CD4-positive, CD25-positive, alpha-beta regulatory T cell (primary cell): Measurements from ENCODE around the gene SEMA6B. TPM values are rescaled to one million over a fixed set of nuclear protein-coding genes. Genes with fewer than 3 reads are reported as not detected.

ENCODE experiments used
- ATAC-seq, 2 donors: fragments of 150-1000 bp; cut with Tn5 transposase; one replicate each; pipeline ENCODE4 v1.10.0; 2021; ENCODE audit warnings: low read depth in 2 of 2, moderate number of reproducible peaks in 2 of 2, moderate library complexity in 1 of 2
- DNase-seq, 3 donors: peaks; one replicate each; pipeline versions ENCODE4 v3.0.0 to v3.0.0-alpha.2; 2012 to 2022; ENCODE audit warnings: mixed read lengths in 1 of 3
- H3K27ac ChIP-seq: one replicate; pipeline ENCODE4 v1.7.0; 2013; ENCODE audit warnings: mild to moderate bottlenecking, low read length; ENCODE audit not compliant: insufficient read depth, poor library complexity, severe bottlenecking
- H3K27me3 ChIP-seq: one replicate; pipeline ENCODE4 v1.7.0; 2013; ENCODE audit warnings: low read length; ENCODE audit not compliant: control insufficient read depth, insufficient read depth
- H3K36me3 ChIP-seq: one replicate; pipeline ENCODE4 v1.7.0; 2013; ENCODE audit warnings: mild to moderate bottlenecking, low read length, moderate library complexity; ENCODE audit not compliant: control insufficient read depth, insufficient read depth
- H3K4me1 ChIP-seq: 2 replicates; pipeline ENCODE4 v1.7.0; 2013; ENCODE audit warnings: mild to moderate bottlenecking, low read length; ENCODE audit not compliant: insufficient read depth, control insufficient read depth, poor library complexity, severe bottlenecking
- H3K4me3 ChIP-seq: one replicate; pipeline ENCODE4 v1.7.0; 2013; ENCODE audit warnings: low read depth, mild to moderate bottlenecking, low read length, moderate library complexity
- H3K9me3 ChIP-seq, 2 experiments: 1 replicate in 1 of 2; 2 replicates in 1 of 2; pipeline ENCODE4 v1.7.0; 2013; ENCODE audit warnings: low read length in 2 of 2, mild to moderate bottlenecking in 1 of 2, moderate library complexity in 1 of 2; ENCODE audit not compliant: control insufficient read depth in 2 of 2
- H3K27ac Mint-ChIP-seq, 3 donors: one replicate each; pipeline ENCODE4 v1.8.0; 2020 to 2022; ENCODE audit warnings: mild to moderate bottlenecking in 3 of 3, mixed read lengths in 3 of 3, moderate library complexity in 2 of 3
- H3K27me3 Mint-ChIP-seq: one replicate; pipeline ENCODE4 v1.8.0; 2022; ENCODE audit warnings: mild to moderate bottlenecking, mixed read lengths
- H3K36me3 Mint-ChIP-seq: one replicate; pipeline ENCODE4 v1.8.0; 2020; ENCODE audit warnings: mixed read lengths
- H3K4me1 Mint-ChIP-seq, 4 donors: one replicate each; pipeline ENCODE4 v1.8.0; 2020 to 2022; ENCODE audit warnings: mixed read lengths in 4 of 4, mild to moderate bottlenecking in 1 of 4
- H3K4me3 Mint-ChIP-seq, 4 donors: one replicate each; pipeline ENCODE4 v1.8.0; 2020 to 2022; ENCODE audit warnings: mild to moderate bottlenecking in 4 of 4, mixed read lengths in 4 of 4, moderate library complexity in 3 of 4
- H3K9me3 Mint-ChIP-seq, 7 donors: one replicate each; pipeline ENCODE4 v1.8.0; 2020 to 2022; ENCODE audit warnings: mixed read lengths in 7 of 7, mild to moderate bottlenecking in 3 of 7, moderate library complexity in 2 of 7
- polyA plus RNA-seq, 4 donors: library from polyadenylated mRNA; unstranded; fragments of 300-500 nt; fragmentation: Illumina TruSeq; gene quantifications; one replicate each; pipeline ENCODE4 v1.2.3, GENCODE V29; 2021
- total RNA-seq: library from RNA; stranded (reverse); gene quantifications from one replicate; pipeline ENCODE4 v1.2.3, GENCODE V29; 2022

Gene SEMA6B
- total and polyA plus RNA-seq, 5 donors from 2014 or later: not detected

- Mint-ChIP-seq H3K27me3 (peaks cover 61% of the 10 kb centered on the region), H3K36me3 (no peaks in the 10 kb centered on the region), H3K27ac (no peak overlapping the region), H3K4me1 (peaks cover 0 to 13% (median 4%) of the 10 kb centered on the region in 4 donors), H3K4me3 (peak overlapping the region in 2 of 4 donors; percentile 43 to 73), H3K9me3 (peaks cover 0 to 4% (median 0%) of the 10 kb centered on the region in 7 donors)
- Histone ChIP-seq H3K9me3 (no peaks in the 10 kb centered on the region), H3K27me3 (peaks cover 19% of the 10 kb centered on the region), H3K27ac (no peak overlapping the region), H3K4me1 (peaks cover 12% of the 10 kb centered on the region), H3K36me3 (no peaks in the 10 kb centered on the region), H3K4me3 (no peak overlapping the region)
- ATAC-seq: no peak
- DNase-seq: no peak
These were observed 22.4 kb upstream of the SEMA6B start for GRCh38 chr19:4581666-4582553.

- peaks cover 12% of the 10 kb centered on the region for H3K4me1 ChIP-seq
- H3K9me3 ChIP-seq: no peaks in the 10 kb centered on the region
- Mint-ChIP-seq H3K27me3 (peaks cover 66% of the 10 kb centered on the region), H3K9me3 (peaks cover 0 to 4% (median 0%) of the 10 kb centered on the region in 7 donors), H3K36me3 (no peaks in the 10 kb centered on the region), H3K4me3 (no peak overlapping the region), H3K27ac (no peak overlapping the region), H3K4me1 (peaks cover 0 to 13% (median 4%) of the 10 kb centered on the region in 4 donors)
- DNase-seq (no peak), ATAC-seq (no peak)
- peaks cover 19% of the 10 kb centered on the region for H3K27me3 ChIP-seq
- no peak overlapping the region for H3K27ac ChIP-seq
- no peaks in the 10 kb centered on the region for H3K36me3 ChIP-seq
- H3K4me3 ChIP-seq: no peak overlapping the region
These were observed 21.6 kb upstream of the SEMA6B start for GRCh38 chr19:4580961-4581665.

GRCh38 chr19:4580021-4580901 is 20.8 kb upstream of the SEMA6B start:
- Histone ChIP-seq H3K27ac (no peak overlapping the region), H3K36me3 (no peaks in the 10 kb centered on the region), H3K4me3 (no peak overlapping the region), H3K4me1 (peaks cover 12% of the 10 kb centered on the region), H3K27me3 (peaks cover 14% of the 10 kb centered on the region), H3K9me3 (no peaks in the 10 kb centered on the region)
- Mint-ChIP-seq H3K27ac (no peak overlapping the region), H3K9me3 (peaks cover 0 to 4% (median 0%) of the 10 kb centered on the region in 7 donors), H3K4me3 (peak overlapping the region in 1 of 4 donors; percentile 28), H3K27me3 (peaks cover 60% of the 10 kb centered on the region), H3K4me1 (peaks cover 0 to 13% (median 4%) of the 10 kb centered on the region in 4 donors), H3K36me3 (no peaks in the 10 kb centered on the region)
- no peak for ATAC-seq
- no peak for DNase-seq

GRCh38 chr19:4579389-4579788 is 19.9 kb upstream of the SEMA6B start:
- Mint-ChIP-seq H3K4me3 (no peak overlapping the region), H3K9me3 (peaks cover 0 to 2% (median 0%) of the 10 kb centered on the region in 7 donors), H3K4me1 (peaks cover 0 to 11% (median 4%) of the 10 kb centered on the region in 4 donors), H3K27me3 (peaks cover 57% of the 10 kb centered on the region), H3K36me3 (no peaks in the 10 kb centered on the region), H3K27ac (no peak overlapping the region)
- ATAC-seq (no peak), DNase-seq (no peak)
- Histone ChIP-seq H3K27me3 (peaks cover 11% of the 10 kb centered on the region), H3K36me3 (no peaks in the 10 kb centered on the region), H3K9me3 (no peaks in the 10 kb centered on the region), H3K27ac (no peak overlapping the region), H3K4me3 (no peak overlapping the region), H3K4me1 (peaks cover 7% of the 10 kb centered on the region)

GRCh38 chr19:4578552-4579248 is 19.2 kb upstream of the SEMA6B start:
- no peaks in the 10 kb centered on the region for H3K36me3 ChIP-seq
- H3K4me3 Mint-ChIP-seq: peak overlapping the region in 1 of 4 donors; percentile 23
- peaks cover 0 to 11% (median 3%) of the 10 kb centered on the region in 4 donors for H3K4me1 Mint-ChIP-seq
- H3K9me3 Mint-ChIP-seq: peaks cover 0 to 2% (median 0%) of the 10 kb centered on the region in 7 donors
- H3K27ac Mint-ChIP-seq: no peak overlapping the region
- no peak for DNase-seq
- peaks cover 4% of the 10 kb centered on the region for H3K4me1 ChIP-seq
- H3K27me3 Mint-ChIP-seq: peaks cover 56% of the 10 kb centered on the region
- H3K36me3 Mint-ChIP-seq: no peaks in the 10 kb centered on the region
- no peak overlapping the region for H3K27ac ChIP-seq
- no peak for ATAC-seq
- H3K27me3 ChIP-seq: peaks cover 11% of the 10 kb centered on the region
- H3K9me3 ChIP-seq: no peaks in the 10 kb centered on the region
- H3K4me3 ChIP-seq: no peak overlapping the region

GRCh38 chr19:4577020-4577782 is 17.7 kb upstream of the SEMA6B start:
- Histone ChIP-seq H3K27ac (no peak overlapping the region), H3K4me3 (no peak overlapping the region), H3K4me1 (peaks cover 4% of the 10 kb centered on the region), H3K27me3 (peaks cover 9% of the 10 kb centered on the region), H3K9me3 (no peaks in the 10 kb centered on the region), H3K36me3 (no peaks in the 10 kb centered on the region)
- ATAC-seq (no peak), DNase-seq (no peak)
- Mint-ChIP-seq H3K27ac (no peak overlapping the region), H3K4me3 (no peak overlapping the region), H3K9me3 (peaks cover 0 to 2% (median 0%) of the 10 kb centered on the region in 7 donors), H3K27me3 (peaks cover 41% of the 10 kb centered on the region), H3K36me3 (no peaks in the 10 kb centered on the region), H3K4me1 (peaks cover 0 to 5% (median 1%) of the 10 kb centered on the region in 4 donors)
